ENCODE results near the gene MRAP2. TPM values are rescaled to one million over a fixed set of nuclear protein-coding genes. Genes with fewer than 3 reads are reported as not detected.

The MRAP2 gene
- total RNA-seq, 1 experiment from 2014 or later: 4.9 TPM

GRCh38 chr6:84019141-84019841 lies 14.3 kb upstream of the MRAP2 start (continued):
- TF ChIP-seq HMGXB4 (CRISPR knock-in tag; IDR thresholded peaks at IDR 0.05): no peak
- TF ChIP-seq ZBTB21 (CRISPR knock-in tag; IDR thresholded peaks at IDR 0.05; ENCODE audit: borderline replicate concordance): no peak
- TF ChIP-seq GTF2I (CRISPR knock-in tag; conservative IDR thresholded peaks at IDR 0.05): no peak
- TF ChIP-seq ATF1 (CRISPR knock-in tag; IDR thresholded peaks at IDR 0.05): no peak

DNA sequence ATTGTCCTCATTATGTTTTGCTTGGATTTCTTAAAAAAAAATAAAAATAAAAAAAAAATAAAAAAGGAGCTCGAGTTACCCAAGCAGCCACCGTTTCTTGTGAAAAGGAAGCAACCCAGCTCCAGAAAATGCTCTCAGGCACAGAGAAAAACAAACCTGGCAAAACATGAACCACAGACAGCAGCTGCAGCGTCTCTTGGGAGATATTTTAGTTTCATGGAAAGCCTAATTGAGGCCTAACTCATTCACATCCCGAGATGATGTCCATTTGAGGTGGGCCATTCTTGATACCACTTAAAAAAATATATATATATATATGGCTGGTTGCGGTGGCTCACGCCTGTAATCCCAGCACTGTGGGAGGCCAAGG lies 13.7 kb upstream of the MRAP2 start:
- ChIA-PET CTCF (interaction anchor here (0.7 to 1.1 kb wide), 2 partner anchors 14 to 44 kb away, joined by 3 to 4 read pairs; partner anchors contain the start of gene MRAP2), POLR2A (no interaction called here)

More for the DNA sequence above, 13.7 kb upstream of the MRAP2 start:
- TF ChIP-seq AFF4 (CRISPR knock-in tag; IDR thresholded peaks at IDR 0.05; ENCODE audit: borderline replicate concordance): no peak
- no peak for TF ChIP-seq ESRRA (CRISPR knock-in tag; IDR thresholded peaks at IDR 0.05; ENCODE audit: borderline replicate concordance)
- TF ChIP-seq, protein P1, sequence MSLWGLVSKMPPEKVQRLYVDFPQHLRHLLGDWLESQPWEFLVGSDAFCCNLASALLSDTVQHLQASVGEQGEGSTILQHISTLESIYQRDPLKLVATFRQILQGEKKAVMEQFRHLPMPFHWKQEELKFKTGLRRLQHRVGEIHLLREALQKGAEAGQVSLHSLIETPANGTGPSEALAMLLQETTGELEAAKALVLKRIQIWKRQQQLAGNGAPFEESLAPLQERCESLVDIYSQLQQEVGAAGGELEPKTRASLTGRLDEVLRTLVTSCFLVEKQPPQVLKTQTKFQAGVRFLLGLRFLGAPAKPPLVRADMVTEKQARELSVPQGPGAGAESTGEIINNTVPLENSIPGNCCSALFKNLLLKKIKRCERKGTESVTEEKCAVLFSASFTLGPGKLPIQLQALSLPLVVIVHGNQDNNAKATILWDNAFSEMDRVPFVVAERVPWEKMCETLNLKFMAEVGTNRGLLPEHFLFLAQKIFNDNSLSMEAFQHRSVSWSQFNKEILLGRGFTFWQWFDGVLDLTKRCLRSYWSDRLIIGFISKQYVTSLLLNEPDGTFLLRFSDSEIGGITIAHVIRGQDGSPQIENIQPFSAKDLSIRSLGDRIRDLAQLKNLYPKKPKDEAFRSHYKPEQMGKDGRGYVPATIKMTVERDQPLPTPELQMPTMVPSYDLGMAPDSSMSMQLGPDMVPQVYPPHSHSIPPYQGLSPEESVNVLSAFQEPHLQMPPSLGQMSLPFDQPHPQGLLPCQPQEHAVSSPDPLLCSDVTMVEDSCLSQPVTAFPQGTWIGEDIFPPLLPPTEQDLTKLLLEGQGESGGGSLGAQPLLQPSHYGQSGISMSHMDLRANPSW (CRISPR knock-in tag; conservative IDR thresholded peaks at IDR 0.05; ENCODE audit: low read depth): no peak
- no peak for TF ChIP-seq ZNF138 (CRISPR knock-in tag; conservative IDR thresholded peaks at IDR 0.05)
- TF ChIP-seq NFE2L1 (CRISPR knock-in tag; IDR thresholded peaks at IDR 0.05): no peak
- no peak for TF ChIP-seq ZNF121 (CRISPR knock-in tag; IDR thresholded peaks at IDR 0.05)
- TF ChIP-seq OVOL2 (CRISPR knock-in tag; IDR thresholded peaks at IDR 0.05; ENCODE audit: borderline replicate concordance): no peak
- TF ChIP-seq, protein P2, sequence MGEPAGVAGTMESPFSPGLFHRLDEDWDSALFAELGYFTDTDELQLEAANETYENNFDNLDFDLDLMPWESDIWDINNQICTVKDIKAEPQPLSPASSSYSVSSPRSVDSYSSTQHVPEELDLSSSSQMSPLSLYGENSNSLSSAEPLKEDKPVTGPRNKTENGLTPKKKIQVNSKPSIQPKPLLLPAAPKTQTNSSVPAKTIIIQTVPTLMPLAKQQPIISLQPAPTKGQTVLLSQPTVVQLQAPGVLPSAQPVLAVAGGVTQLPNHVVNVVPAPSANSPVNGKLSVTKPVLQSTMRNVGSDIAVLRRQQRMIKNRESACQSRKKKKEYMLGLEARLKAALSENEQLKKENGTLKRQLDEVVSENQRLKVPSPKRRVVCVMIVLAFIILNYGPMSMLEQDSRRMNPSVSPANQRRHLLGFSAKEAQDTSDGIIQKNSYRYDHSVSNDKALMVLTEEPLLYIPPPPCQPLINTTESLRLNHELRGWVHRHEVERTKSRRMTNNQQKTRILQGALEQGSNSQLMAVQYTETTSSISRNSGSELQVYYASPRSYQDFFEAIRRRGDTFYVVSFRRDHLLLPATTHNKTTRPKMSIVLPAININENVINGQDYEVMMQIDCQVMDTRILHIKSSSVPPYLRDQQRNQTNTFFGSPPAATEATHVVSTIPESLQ (CRISPR knock-in tag; IDR thresholded peaks at IDR 0.05): no peak
- no peak for TF ChIP-seq NFYB (CRISPR knock-in tag; conservative IDR thresholded peaks at IDR 0.05; ENCODE audit: low read depth)
- DNase-seq (ENCODE audit: low spot score): no peak
- Mint-ChIP-seq H3K36me3 (no peaks in the 10 kb centered on the region), H3K27ac (no peak overlapping the region), H3K4me1 (peaks cover 14% of the 10 kb centered on the region), H3K27me3 (ENCODE audit: low read depth) (no peaks in the 10 kb centered on the region), H3K4me3 (no peak overlapping the region), H3K9me3 (peaks cover 3% of the 10 kb centered on the region; the same call in 1 of the 2 replicates)
- ATAC-seq: no peak

All from WTC11 (cell line).